ENCODE data around the gene KCNK1. TPM values are rescaled to one million over a fixed set of nuclear protein-coding genes. Genes with fewer than 3 reads are reported as not detected.

Gene KCNK1
- total and polyA plus RNA-seq, 2 of the 8 experiments (the other 6 are each of a cell fraction or from before 2014, with no cell fraction given) = 11.9 to 16.5 TPM

DNA sequence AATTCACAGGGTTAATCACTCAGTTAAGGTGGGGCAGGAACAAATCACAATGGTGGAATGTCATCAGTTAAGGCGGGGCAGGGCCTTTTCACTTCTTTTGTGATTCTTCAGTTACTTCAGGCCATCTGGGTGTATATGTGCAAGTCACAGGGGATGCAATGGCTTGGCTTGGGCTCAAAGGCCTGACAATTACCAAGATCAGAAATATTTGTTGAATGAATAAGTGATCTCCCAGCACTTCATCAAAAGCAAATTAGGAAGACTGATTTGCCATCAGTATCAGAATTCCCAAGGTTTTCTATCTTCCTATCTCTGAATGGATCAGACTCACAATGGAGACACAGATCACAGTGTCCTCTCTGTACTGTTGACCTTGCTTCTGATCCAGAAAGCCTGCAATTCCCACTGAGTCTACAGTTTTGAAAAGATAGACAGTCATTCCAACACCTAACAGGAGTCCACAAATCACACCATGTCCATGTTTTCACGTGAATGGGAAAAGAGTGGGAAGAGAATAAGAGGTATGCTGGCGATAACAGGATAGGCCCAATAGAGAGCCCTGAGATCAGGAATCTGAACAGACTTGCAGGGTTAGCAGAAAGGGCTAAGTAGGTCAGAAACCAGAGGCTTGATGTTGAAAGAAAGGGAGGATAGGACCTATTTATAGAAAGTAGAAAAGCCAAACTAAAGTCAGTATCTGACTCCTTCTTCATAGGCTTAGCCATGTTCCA, 75.3 kb downstream of the KCNK1 start:
- H3K23ac ChIP-seq (ENCODE audit: insufficient read length) = no peak overlapping the region
- DNase-seq (ENCODE audit: low read depth in 1 of 2, low spot score in 2 of 2) (no peak), FAIRE-seq (no peak)
- no peak overlapping the region for H2BK15ac ChIP-seq (ENCODE audit: low read length)
- no peak overlapping the region for H2AK5ac ChIP-seq (ENCODE audit: low read depth, low read length)
- H3K4me1 ChIP-seq (replicated peaks in 1 of 4; ENCODE audit: control insufficient read depth in 3 of 4, insufficient read depth in 4 of 4, low read length in 3 of 4) = no peaks in the 10 kb centered on the region; a peak in 1 of 7 replicates
- no peak overlapping the region for H3K4ac ChIP-seq (replicated peaks; ENCODE audit: insufficient read length, low read depth, low read length)
- TF ChIP-seq CBX8 (IDR thresholded peaks at IDR 0.05; ENCODE audit: borderline replicate concordance, low read depth, low read length) (no peak), CHD2 (IDR thresholded peaks at IDR 0.05; ENCODE audit: low read length) (no peak), EZH2 (IDR thresholded peaks at IDR 0.05; ENCODE audit: low read depth, low read length, severe bottlenecking) (no peak)
- no peaks in the 10 kb centered on the region for H3K27me3 ChIP-seq (replicated peaks in 1 of 4; ENCODE audit: control insufficient read depth in 3 of 4, extremely low read depth in 1 of 4, insufficient read depth in 3 of 4, low read length in 3 of 4)
- no peak overlapping the region for H4K91ac ChIP-seq (replicated peaks; ENCODE audit: insufficient read length, low read length)
- H3K18ac ChIP-seq (ENCODE audit: extremely low read depth, low read length) = peak overlapping the region; percentile 25; the same call in 1 of the 2 replicates
- no peak overlapping the region for H4K8ac ChIP-seq (ENCODE audit: extremely low read depth, insufficient read depth, low read length)
- H3K56ac ChIP-seq (replicated peaks; ENCODE audit: insufficient read length, low read depth, low read length) = no peak overlapping the region
- H3K4me2 ChIP-seq (ENCODE audit: insufficient read depth in 1 of 2, low read depth in 2 of 2, low read length in 2 of 2) = no peak overlapping the region
- H3K27ac ChIP-seq (ENCODE audit: low read depth, low read length) = no peak overlapping the region
- 87% methylated on average over 3 of the region's 3 CpGs; no CpG with 5 or more reads in 1 of the 2 experiments for WGBS, 2 experiments (ENCODE audit: extremely low coverage in 1 of 2, insufficient coverage in 1 of 2, insufficient read length in 1 of 2, insufficient replicate concordance in 2 of 2, low coverage in 1 of 2, low lambda C conversion rate in 2 of 2, missing lambda C conversion rate in 1 of 2)
- H3K79me1 ChIP-seq (ENCODE audit: low read depth, low read length) = no peaks in the 10 kb centered on the region
- no peak overlapping the region for H4K5ac ChIP-seq (ENCODE audit: insufficient read length, low read depth, low read length)
- no peak overlapping the region; the same call in 1 of the 2 replicates for H2BK20ac ChIP-seq (ENCODE audit: low read length)
- no peak overlapping the region for H2AFZ ChIP-seq (ENCODE audit: low read length)
- peak overlapping the region; percentile 15; the same call in 1 of the 2 replicates for H2BK5ac ChIP-seq (ENCODE audit: low read depth, low read length)
- H3K36me3 ChIP-seq (ENCODE audit: control insufficient read depth in 2 of 4, insufficient read depth in 4 of 4, low read length in 3 of 4) = no peaks in the 10 kb centered on the region
- no peak overlapping the region for H2BK12ac ChIP-seq (ENCODE audit: low read depth, low read length)
- POLR2A ChIA-PET (ENCODE audit: partially characterized antibody) = no interaction called here
- H3K14ac ChIP-seq (ENCODE audit: insufficient read length) = no peak overlapping the region
- CTCF ChIA-PET (ENCODE audit: partially characterized antibody) = no interaction called here
- no peaks in the 10 kb centered on the region for H4K20me1 ChIP-seq (replicated peaks in 1 of 2; ENCODE audit: control insufficient read depth in 1 of 2, insufficient read depth in 2 of 2, low read length in 2 of 2)
- H3K4me3 ChIP-seq (ENCODE audit: extremely low read depth in 1 of 4, insufficient read depth in 2 of 4, low read depth in 3 of 4, low read length in 4 of 4) = no peak overlapping the region
- no peaks in the 10 kb centered on the region for H3K9me3 ChIP-seq (ENCODE audit: insufficient read depth in 2 of 2, low read depth in 1 of 2, low read length in 1 of 2)
- H3K9ac ChIP-seq (replicated peaks in 1 of 4; ENCODE audit: extremely low read depth in 1 of 4, low read depth in 3 of 4, low read length in 3 of 4) = no peak overlapping the region
- H3K23me2 ChIP-seq (ENCODE audit: low read depth, low read length) = no peaks in the 10 kb centered on the region
- no peak overlapping the region for H2BK120ac ChIP-seq (replicated peaks; ENCODE audit: low read depth, low read length)
- H3K79me2 ChIP-seq (ENCODE audit: control insufficient read depth in 1 of 2, insufficient read depth in 2 of 2, low read length in 2 of 2) = no peaks in the 10 kb centered on the region

Measured in H1 (cell line).